ENCODE results near the gene MCM10.

GRCh38 chr10:13247784-13248183 lies 86.4 kb downstream of the MCM10 start:
- TF ChIP-seq CTCF (IDR thresholded peaks at IDR 0.05) (no peak), POLR2A (IDR thresholded peaks at IDR 0.05) (no peak)

Data from tibial nerve (tissue), 3 donors.